AG09309 (cell line): Measurements from ENCODE around the gene RPL34.

Experiments
- DNase-seq: peaks from one replicate; pipeline ENCODE4 v3.0.0-alpha.2; 2010; ENCODE audit warnings: low read depth
- H3K4me3 ChIP-seq: 2 replicates; pipeline ENCODE4 v1.5.1; 2011; ENCODE audit warnings: mild to moderate bottlenecking, low read depth, low read length, moderate library complexity; ENCODE audit not compliant: control insufficient read depth
- CTCF ChIP-seq: IDR thresholded peaks from 2 replicates; pipeline ENCODE4 v1.5.1; 2011; ENCODE audit warnings: mild to moderate bottlenecking, low read depth, low read length, inconsistent platforms; ENCODE audit not compliant: insufficient read depth, control insufficient read depth; ENCODE audit errors: missing control alignments

The RPL34 gene

GRCh38 chr4:108636246-108636645, 15.9 kb downstream of the RPL34 start:
- DNase-seq = no peak
- no peak for TF ChIP-seq CTCF
- no peak overlapping the region for H3K4me3 ChIP-seq

GRCh38 chr4:108637856-108638255, 17.5 kb downstream of the RPL34 start:
- no peak overlapping the region for H3K4me3 ChIP-seq
- no peak for DNase-seq
- peak; percentile 35 for TF ChIP-seq CTCF

GRCh38 chr4:108644237-108644636, 23.9 kb downstream of the RPL34 start:
- no peak for TF ChIP-seq CTCF
- peak; percentile 74 for DNase-seq

GRCh38 chr4:108646706-108647105, 26.3 kb downstream of the RPL34 start:
- no peak for DNase-seq
- TF ChIP-seq CTCF = no peak
- no peak overlapping the region for H3K4me3 ChIP-seq

More at GRCh38 chr4:108644237-108644636, 23.9 kb downstream of the RPL34 start:
- H3K4me3 ChIP-seq = no peak overlapping the region

GRCh38 chr4:108649863-108650211, 29.5 kb downstream of the RPL34 start:
- TF ChIP-seq CTCF = no peak
- DNase-seq = no peak
- H3K4me3 ChIP-seq = peak overlapping the region; percentile 13

- peak; percentile 92 for DNase-seq
- peak within 1 kb of the TSS; percentile 94 for H3K4me3 ChIP-seq
- peak; percentile 16 for TF ChIP-seq CTCF
Observed at GRCh38 chr4:108650212-108651013, 30.0 kb downstream of the RPL34 start, which contains the start of gene OSTC. OSTC (plus strand) TSS chr4:108650599; CDS start chr4:108650656, 57 bp downstream.
